IMR-90 (cell line): ENCODE measurements around the gene SYTL1. TPM values are rescaled to one million over a fixed set of nuclear protein-coding genes. Genes with fewer than 3 reads are reported as not detected.

ENCODE experiments used
- ATAC-seq: fragments of 200-7000 bp; cut with Tn5 transposase; 2 replicates; pipeline ENCODE4 v1.9.1; 2020; ENCODE audit warnings: low read depth, mild to moderate bottlenecking, moderate library complexity
- BruUV-seq: library from RNA; stranded (reverse); fragments of 400-500 nt; replicated peaks from 2 replicates; lab custom pipeline; 2021; lab: Mats Ljungman, UMichigan
- CTCF ChIA-PET: fragments of 300-600 bp; formaldehyde crosslinking; extraction: SDS; loops from one replicate; lab custom pipeline; 2021; ENCODE audit warnings: antibody characterized with exemption; lab: Yijun Ruan, JAX
- POLR2A ChIA-PET: fragments of 300-600 bp; sonication (Branson Sonifier 250); formaldehyde crosslinking; loops from one replicate; lab custom pipeline; 2022; ENCODE audit warnings: antibody characterized with exemption; ENCODE audit not compliant: unreplicated experiment; lab: Charles Lee
- DNase-seq: peaks from one replicate; pipeline ENCODE4 v3.0.0; 2013
- H2AFZ ChIP-seq: replicated peaks from 2 replicates; pipeline ENCODE3; 2013; ENCODE audit warnings: low read length, mild to moderate bottlenecking; ENCODE audit not compliant: poor library complexity
- H2AK5ac ChIP-seq: 2 replicates; pipeline ENCODE4 v1.6.1; 2013; ENCODE audit warnings: low read depth, low read length, inconsistent platforms
- H2AK9ac ChIP-seq: replicated peaks from 2 replicates; pipeline ENCODE3; 2013; ENCODE audit warnings: mild to moderate bottlenecking, low read depth, low read length, moderate library complexity; ENCODE audit not compliant: poor library complexity
- H2BK120ac ChIP-seq: 2 replicates; pipeline ENCODE4 v1.6.1; 2013; ENCODE audit warnings: low read depth, low read length, inconsistent platforms
- H2BK15ac ChIP-seq: 3 replicates; pipeline ENCODE4 v1.6.1; 2013; ENCODE audit warnings: low read depth, low read length, inconsistent platforms
- H2BK20ac ChIP-seq: 2 replicates; pipeline ENCODE4 v1.6.1; 2013; ENCODE audit warnings: low read depth, mild to moderate bottlenecking, inconsistent platforms, low read length, moderate library complexity
- H2BK5ac ChIP-seq: 2 replicates; pipeline ENCODE4 v1.6.1; 2013; ENCODE audit warnings: mild to moderate bottlenecking, low read depth, low read length, inconsistent platforms; ENCODE audit not compliant: poor library complexity, severe bottlenecking
- H3K14ac ChIP-seq: replicated peaks from 2 replicates; pipeline ENCODE4 v1.6.1; 2013; ENCODE audit warnings: low read depth, low read length, inconsistent platforms
- H3K18ac ChIP-seq: 2 replicates; pipeline ENCODE4 v1.6.1; 2013; ENCODE audit warnings: low read depth, low read length, control low read depth
- H3K23ac ChIP-seq: 2 replicates; pipeline ENCODE4 v1.6.1; 2013; ENCODE audit warnings: low read depth, low read length, inconsistent platforms
- H3K27ac ChIP-seq: 2 replicates; pipeline ENCODE4 v1.5.1; 2013; ENCODE audit warnings: mild to moderate bottlenecking, control low read depth, low read length; ENCODE audit not compliant: insufficient read depth
- H3K27me3 ChIP-seq: 2 replicates; pipeline ENCODE4 v1.6.1; 2013; ENCODE audit warnings: low read length; ENCODE audit not compliant: control insufficient read depth, insufficient read depth
- H3K36me3 ChIP-seq: 2 replicates; pipeline ENCODE4 v1.6.1; 2013; ENCODE audit warnings: low read length, mixed read lengths; ENCODE audit not compliant: control insufficient read depth, insufficient read depth
- H3K4ac ChIP-seq: 2 replicates; pipeline ENCODE4 v1.6.1; 2013; ENCODE audit warnings: low read depth, low read length, inconsistent platforms
- H3K4me1 ChIP-seq: 2 replicates; pipeline ENCODE4 v1.6.1; 2013; ENCODE audit warnings: low read length, mixed read lengths; ENCODE audit not compliant: control insufficient read depth, insufficient read depth
- H3K4me2 ChIP-seq: 2 replicates; pipeline ENCODE4 v1.6.1; 2013; ENCODE audit warnings: low read depth, mild to moderate bottlenecking, control low read depth, low read length, moderate library complexity
- H3K4me3 ChIP-seq: 2 replicates; pipeline ENCODE4 v1.5.1; 2013; ENCODE audit warnings: low read depth, mild to moderate bottlenecking, control low read depth, low read length, moderate library complexity; ENCODE audit not compliant: insufficient read depth
- H3K56ac ChIP-seq: 2 replicates; pipeline ENCODE4 v1.6.1; 2013; ENCODE audit warnings: low read length, inconsistent platforms; ENCODE audit not compliant: insufficient read depth; ENCODE audit errors: extremely low read depth
- H3K79me1 ChIP-seq, 2 experiments: 2 replicates each; pipeline ENCODE4 v1.6.1; 2013; ENCODE audit warnings: low read length in 2 of 2, inconsistent platforms in 1 of 2, low read depth in 1 of 2
- H3K9ac ChIP-seq: 2 replicates; pipeline ENCODE4 v1.6.1; 2013; ENCODE audit warnings: low read depth, low read length, control low read depth
- H3K9me1 ChIP-seq: 2 replicates; pipeline ENCODE4 v1.6.1; 2013; ENCODE audit warnings: low read length, inconsistent platforms; ENCODE audit not compliant: insufficient read depth
- H3K9me3 ChIP-seq: 2 replicates; pipeline ENCODE4 v1.6.1; 2013; ENCODE audit warnings: low read length; ENCODE audit not compliant: control insufficient read depth, insufficient read depth
- H4K20me1 ChIP-seq: 2 replicates; pipeline ENCODE4 v1.6.1; 2013; ENCODE audit warnings: low read length, inconsistent platforms; ENCODE audit not compliant: insufficient read depth
- H4K5ac ChIP-seq: 2 replicates; pipeline ENCODE4 v1.6.1; 2013; ENCODE audit warnings: mild to moderate bottlenecking, low read depth, low read length, control low read depth
- H4K8ac ChIP-seq, 2 experiments: 2 replicates each; pipeline ENCODE4 v1.6.1; 2013; ENCODE audit warnings: low read depth in 2 of 2, low read length in 2 of 2, control low read depth in 1 of 2, inconsistent platforms in 1 of 2
- H4K91ac ChIP-seq: 2 replicates; pipeline ENCODE4 v1.6.1; 2013; ENCODE audit warnings: low read depth, low read length, inconsistent platforms; ENCODE audit not compliant: insufficient read depth
- CEBPB ChIP-seq: IDR thresholded peaks from 2 replicates; pipeline ENCODE4 v1.6.1; 2012; ENCODE audit warnings: low read depth, low read length, improper control_type of control experiment
- CTCF ChIP-seq: conservative IDR thresholded peaks from 2 replicates; pipeline ENCODE4 v1.5.1; 2012; ENCODE audit warnings: mild to moderate bottlenecking, low read depth, low read length, improper control_type of control experiment
- ELK1 ChIP-seq: fragments of 150-350 bp; IDR thresholded peaks from 2 replicates; pipeline ENCODE4 v1.6.1; 2016; ENCODE audit warnings: low read depth, mild to moderate bottlenecking, low read length, moderate library complexity, borderline replicate concordance
- FOS ChIP-seq: fragments of 150-350 bp; IDR thresholded peaks from 2 replicates; pipeline ENCODE4 v1.6.1; 2016; ENCODE audit warnings: low read depth, low read length
- MAFK ChIP-seq: IDR thresholded peaks from 2 replicates; pipeline ENCODE4 v1.6.1; 2012; ENCODE audit warnings: low read depth, low read length, improper control_type of control experiment
- MAZ ChIP-seq: IDR thresholded peaks from 2 replicates; pipeline ENCODE4 v1.6.1; 2012; ENCODE audit warnings: low read depth, mild to moderate bottlenecking, low read length, improper control_type of control experiment, moderate library complexity, borderline replicate concordance
- MXI1 ChIP-seq: IDR thresholded peaks from 2 replicates; pipeline ENCODE4 v1.6.1; 2012; ENCODE audit warnings: low read depth, mild to moderate bottlenecking, low read length, moderate library complexity, borderline replicate concordance
- NFE2L2 ChIP-seq: fragments of 150-350 bp; IDR thresholded peaks from 2 replicates; pipeline ENCODE4 v1.6.1; 2016; ENCODE audit warnings: low read depth, mild to moderate bottlenecking, low read length
- POLR2A ChIP-seq: IDR thresholded peaks from 2 replicates; pipeline ENCODE4 v1.6.1; 2012; ENCODE audit warnings: mild to moderate bottlenecking, low read depth, low read length
- RAD21 ChIP-seq: IDR thresholded peaks from 2 replicates; pipeline ENCODE4 v1.6.1; 2012; ENCODE audit warnings: low read length, improper control_type of control experiment
- RCOR1 ChIP-seq: IDR thresholded peaks from 2 replicates; pipeline ENCODE4 v1.6.1; 2012; ENCODE audit warnings: mild to moderate bottlenecking, low read length, improper control_type of control experiment; ENCODE audit not compliant: insufficient replicate concordance
- RFX5 ChIP-seq: IDR thresholded peaks from 2 replicates; pipeline ENCODE4 v1.8.0; 2012; ENCODE audit warnings: low read depth, mild to moderate bottlenecking, low read length, moderate library complexity
- SMC3 ChIP-seq: fragments of 150-350 bp; IDR thresholded peaks from 2 replicates; pipeline ENCODE4 v1.6.1; 2016; ENCODE audit warnings: low read depth, mild to moderate bottlenecking, antibody characterized with exemption, low read length, moderate library complexity
- USF2 ChIP-seq: fragments of 150-350 bp; IDR thresholded peaks from 2 replicates; pipeline ENCODE4 v1.6.1; 2017; ENCODE audit warnings: mild to moderate bottlenecking, antibody characterized with exemption, low read length, low read depth
- WGBS, 2 experiments: methylation state at CpG; one replicate each; pipeline versions ENCODE4 v1.1.5 to v1.1.7; 2013; ENCODE audit warnings: missing lambda C conversion rate in 2 of 2; ENCODE audit not compliant: insufficient read length in 1 of 2; ENCODE audit errors: extremely low coverage in 2 of 2; 5-methylcytosine and 5-hydroxymethylcytosine counted together
- dilution Hi-C: fragments of 300-500 bp; cut with HindIII; formaldehyde crosslinking; loops from one replicate; pipeline ENCODE4 v1.14.3; 2018; ENCODE audit warnings: low sequenced_read_pairs; ENCODE audit not compliant: unreplicated experiment
- in situ Hi-C: fragments of 300-500 bp; cut with MboI; formaldehyde crosslinking; loops from 3 replicates; pipeline ENCODE4 v1.14.3; 2019; ENCODE audit warnings: low sequenced_read_pairs, inconsistent platforms, mixed read lengths
- intact Hi-C: fragments of 100-400 bp; cut with micrococcal nuclease; formaldehyde crosslinking; loops from 2 replicates; pipeline ENCODE4 v1.10.0; 2022
- polyA plus RNA-seq, 3 experiments: library from polyadenylated mRNA; depleted of rRNA; stranded (reverse); fragments of >200 nt; gene quantifications; 2 replicates each; pipeline ENCODE4 v1.2.3, GENCODE V29; 2012; ENCODE audit warnings: low replicate concordance in 1 of 3
- total RNA-seq: library from RNA; depleted of rRNA; stranded (reverse); fragments of >200 nt; gene quantifications from 2 replicates; pipeline ENCODE4 v1.2.3, GENCODE V29; 2012

Gene SYTL1
- total and polyA plus RNA-seq, 2 of the 4 experiments (the other 2 are of a cell fraction), result 0.18 to 1.0 TPM

GRCh38 chr1:27335506-27336422, 6.1 kb upstream of the SYTL1 start:
- ChIA-PET POLR2A (no interaction called here), CTCF (no interaction called here)
- dilution Hi-C loops (no loop called here), intact Hi-C loops (no loop called here), in situ Hi-C loops (no loop called here)
- H3K14ac ChIP-seq, result no peak overlapping the region
- H3K27ac ChIP-seq, result no peak overlapping the region
- H3K23ac ChIP-seq, result no peak overlapping the region
- no peak overlapping the region for H2AFZ ChIP-seq
- no peak overlapping the region for H2BK15ac ChIP-seq
- ATAC-seq, result no peak
- peaks cover 19% of the 10 kb centered on the region for H4K20me1 ChIP-seq
- no peak overlapping the region for H3K18ac ChIP-seq
- H2AK5ac ChIP-seq, result no peak overlapping the region
- peaks cover under 1% of the 10 kb centered on the region; the same call in 1 of the 2 replicates for H3K4me1 ChIP-seq
- no peak overlapping the region for H3K4me2 ChIP-seq
- BruUV-seq, result TSS peak; percentile 71
- no peak overlapping the region for H2BK120ac ChIP-seq
- peaks cover 46% of the 10 kb centered on the region for H3K36me3 ChIP-seq
- no peak overlapping the region for H3K9ac ChIP-seq
- H2AK9ac ChIP-seq, result peak overlapping the region; percentile 37
- H4K8ac ChIP-seq, result no peak overlapping the region
- no peak overlapping the region for H3K56ac ChIP-seq
- no peaks in the 10 kb centered on the region for H3K9me3 ChIP-seq
- H4K91ac ChIP-seq, result no peak overlapping the region
- H4K5ac ChIP-seq, result no peak overlapping the region
- H2BK20ac ChIP-seq, result no peak overlapping the region
- 86% methylated on average over 10 of the region's 17 CpGs; no CpG with 5 or more reads in 1 of the 2 experiments for WGBS, 2 experiments
- no peak for DNase-seq
- H3K9me1 ChIP-seq, result no peaks in the 10 kb centered on the region
- H3K4ac ChIP-seq, result no peak overlapping the region
- H3K4me3 ChIP-seq, result no peak overlapping the region
- no peak overlapping the region for H2BK5ac ChIP-seq
- no peaks in the 10 kb centered on the region for H3K27me3 ChIP-seq
- H3K79me1 ChIP-seq, result peaks cover 0 to 17% of the 10 kb centered on the region in 2 experiments; a peak in 3 of 4 replicates
- TF ChIP-seq CTCF (no peak), FOS (no peak), POLR2A (no peak), MAZ (no peak), RCOR1 (no peak), SMC3 (no peak), RFX5 (no peak), NFE2L2 (no peak), MAFK (no peak), CEBPB (no peak), RAD21 (no peak), MXI1 (no peak), USF2 (no peak), ELK1 (no peak)
